Ascending aorta (tissue), 2 donors: ENCODE measurements around the gene LEPROT. TPM values are rescaled to one million over a fixed set of nuclear protein-coding genes. Genes with fewer than 3 reads are reported as not detected.
"Not testable (repeated sequence)": the region's sequence is repeated elsewhere in the genome, so short reads cannot be mapped to it uniquely, and the experiment has no call there.

Experiments
- DNase-seq, 2 donors: peaks; one replicate each; pipeline ENCODE4 v3.0.0-alpha.2; 2019; ENCODE audit warnings: low spot score in 2 of 2
- H3K27ac ChIP-seq, 2 donors: fragments of 200-600 bp; sonication (generic); one replicate each; pipeline ENCODE4 v1.5.1; 2016 to 2017; ENCODE audit warnings: mild to moderate bottlenecking in 1 of 2
- H3K27me3 ChIP-seq: fragments of 200-600 bp; sonication (generic); one replicate; pipeline ENCODE4 v1.5.1; 2017
- H3K36me3 ChIP-seq, 2 donors: fragments of 200-600 bp; sonication (generic); one replicate each; pipeline ENCODE4 v1.5.1; 2016
- H3K4me1 ChIP-seq, 2 donors: fragments of 200-600 bp; sonication (generic); one replicate each; pipeline ENCODE4 v1.5.1; 2016 to 2017; ENCODE audit warnings: mild to moderate bottlenecking in 1 of 2
- H3K4me3 ChIP-seq, 2 donors: fragments of 200-600 bp; sonication (generic); one replicate each; pipeline ENCODE4 v1.5.1; 2016 to 2017; ENCODE audit warnings: mild to moderate bottlenecking in 1 of 2
- H3K9me3 ChIP-seq, 2 donors: fragments of 200-600 bp; sonication (generic); one replicate each; pipeline ENCODE4 v1.5.1; 2016
- CTCF ChIP-seq, 3 experiments: fragments of 200-600 bp in 2 of 3; fragments of 450-650 bp in 1 of 3; sonication (generic) in 2 of 3; IDR thresholded peaks; one replicate each; pipeline ENCODE4 v1.5.1; 2016 to 2019; ENCODE audit warnings: antibody characterized with exemption in 3 of 3, mild to moderate bottlenecking in 1 of 3, moderate library complexity in 1 of 3
- intact Hi-C: fragments of 100-400 bp; cut with DNase I; formaldehyde crosslinking; loops from one replicate; pipeline ENCODE4 v1.15.1; 2023
- total RNA-seq: library from RNA; depleted of rRNA; stranded (reverse); fragments of >200 nt; gene quantifications from one replicate; pipeline ENCODE4 v1.1.0, GENCODE V29; 2016

The LEPROT gene
- total RNA-seq, 1 donor from 2014 or later, result 312 TPM

GRCh38 chr1:65444128-65444640, 23.7 kb downstream of the LEPROT start:
- DNase-seq, result no peak
- H3K9me3 ChIP-seq, result no peaks in the 10 kb centered on the region
- H3K36me3 ChIP-seq, result no peaks in the 10 kb centered on the region
- no peak overlapping the region for H3K27ac ChIP-seq
- no peaks in the 10 kb centered on the region for H3K4me1 ChIP-seq
- H3K27me3 ChIP-seq, result no peaks in the 10 kb centered on the region
- no peak for TF ChIP-seq CTCF (IDR thresholded peaks at IDR 0.05)
- H3K4me3 ChIP-seq, result no peak overlapping the region
- intact Hi-C loops, result no loop called here

GRCh38 chr1:65445837-65446236, 25.4 kb downstream of the LEPROT start:
- H3K9me3 ChIP-seq, result no peaks in the 10 kb centered on the region
- no peak overlapping the region for H3K4me3 ChIP-seq
- no peak for DNase-seq
- no peaks in the 10 kb centered on the region for H3K27me3 ChIP-seq
- no peaks in the 10 kb centered on the region for H3K4me1 ChIP-seq
- intact Hi-C loops, result no loop called here
- no peak for TF ChIP-seq CTCF (IDR thresholded peaks at IDR 0.05)
- no peak overlapping the region for H3K27ac ChIP-seq
- H3K36me3 ChIP-seq, result no peaks in the 10 kb centered on the region

- H3K27ac ChIP-seq, result no peak overlapping the region
- H3K36me3 ChIP-seq, result no peaks in the 10 kb centered on the region
- H3K9me3 ChIP-seq, result no peaks in the 10 kb centered on the region
- intact Hi-C loops, result no loop called here
- no peak for TF ChIP-seq CTCF (IDR thresholded peaks at IDR 0.05)
- H3K27me3 ChIP-seq, result no peaks in the 10 kb centered on the region
- no peak for DNase-seq
- no peaks in the 10 kb centered on the region for H3K4me1 ChIP-seq
- no peak overlapping the region for H3K4me3 ChIP-seq
These were observed 28.9 kb downstream of the LEPROT start for GRCh38 chr1:65449214-65449823.

DNA sequence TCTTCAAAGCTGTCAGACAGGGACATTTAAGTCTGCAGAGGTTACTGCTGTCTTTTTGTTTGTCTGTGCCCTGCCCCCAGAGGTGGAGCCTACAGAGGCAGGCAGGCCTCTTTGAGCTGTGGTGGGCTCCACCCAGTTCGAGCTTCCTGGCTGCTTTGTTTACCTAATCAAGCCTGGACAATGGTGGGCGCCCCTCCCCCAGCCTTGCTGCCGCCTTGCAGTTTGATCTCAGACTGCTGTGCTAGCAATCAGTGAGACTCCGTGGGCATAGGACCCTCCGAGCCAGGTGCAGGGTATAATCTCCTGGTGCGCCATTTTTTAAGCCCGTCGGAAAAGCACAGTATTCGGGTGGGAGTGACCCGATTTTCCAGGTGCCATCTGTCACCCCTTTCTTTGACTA, 35.2 kb downstream of the LEPROT start:
- H3K36me3 ChIP-seq, H3K27ac ChIP-seq, H3K27me3 ChIP-seq, H3K4me3 ChIP-seq, H3K9me3 ChIP-seq, intact Hi-C loops, H3K4me1 ChIP-seq, DNase-seq: not testable (repeated sequence)

DNA sequence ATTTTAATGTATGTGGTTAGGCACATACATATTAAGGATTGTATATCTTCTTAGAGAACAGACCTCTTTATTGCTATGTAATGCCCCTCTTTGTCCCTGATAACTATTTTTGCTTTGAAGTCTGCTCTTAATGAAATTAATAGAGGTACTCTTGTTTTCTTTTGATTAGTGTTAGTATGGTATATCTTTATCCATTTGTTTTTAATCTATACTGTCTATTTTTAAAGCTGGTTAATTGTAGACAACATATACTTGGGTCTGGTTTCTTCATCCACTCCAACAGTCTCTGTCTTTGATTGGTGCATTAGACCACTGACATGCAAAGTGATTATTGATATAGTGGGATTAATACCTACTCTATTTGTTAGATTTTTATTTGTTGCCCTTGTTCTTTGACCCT, 36.0 kb downstream of the LEPROT start:
- DNase-seq, result no peak
- Histone ChIP-seq H3K36me3 (no peaks in the 10 kb centered on the region), H3K27ac (no peak overlapping the region), H3K4me1 (no peaks in the 10 kb centered on the region), H3K27me3 (no peaks in the 10 kb centered on the region), H3K9me3 (no peaks in the 10 kb centered on the region), H3K4me3 (no peak overlapping the region)
- TF ChIP-seq CTCF (IDR thresholded peaks at IDR 0.05), result no peak
- intact Hi-C loops, result no loop called here

DNA sequence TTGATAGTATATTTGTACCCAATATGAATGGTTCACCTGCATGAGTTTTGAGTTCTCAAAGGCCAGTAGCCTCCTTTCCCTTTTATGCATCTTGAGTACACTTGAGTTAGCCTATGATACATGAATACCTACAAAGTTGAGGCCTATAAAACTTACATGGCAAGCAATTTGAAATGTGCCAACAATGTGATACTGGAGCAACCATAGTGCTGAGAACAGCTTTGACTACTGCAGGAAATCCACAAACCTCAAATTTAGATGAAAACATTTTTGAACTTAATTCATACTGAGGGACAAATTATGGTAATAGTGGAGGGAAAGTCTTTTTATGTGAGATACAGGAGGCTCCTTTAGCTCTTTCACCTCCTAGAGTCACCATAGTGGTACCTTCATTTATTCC, 37.4 kb downstream of the LEPROT start:
- Histone ChIP-seq H3K27me3 (no peaks in the 10 kb centered on the region), H3K36me3 (no peaks in the 10 kb centered on the region), H3K27ac (no peak overlapping the region), H3K4me3 (no peak overlapping the region), H3K9me3 (no peaks in the 10 kb centered on the region), H3K4me1 (no peaks in the 10 kb centered on the region)
- TF ChIP-seq CTCF (IDR thresholded peaks at IDR 0.05), result no peak
- DNase-seq, result no peak
- intact Hi-C loops, result no loop called here
